MCF 10A (cell line): ENCODE data around the gene PACRG. TPM values are rescaled to one million over a fixed set of nuclear protein-coding genes. Genes with fewer than 3 reads are reported as not detected.

Source experiments
- BruUV-seq: library from RNA; stranded (reverse); fragments of 400-500 nt; replicated peaks from 2 replicates; lab custom pipeline; 2021; lab: Mats Ljungman, UMichigan
- CTCF ChIA-PET: fragments of 300-600 bp; sonication (Branson Sonifier 250); formaldehyde crosslinking; extraction: SDS; loops from one replicate; lab custom pipeline; 2021; ENCODE audit warnings: antibody characterized with exemption, inconsistent platforms; lab: Yijun Ruan, JAX
- POLR2A ChIA-PET: fragments of 300-600, 350-650 bp; sonication (Branson Sonifier 250); formaldehyde crosslinking; extraction: SDS; loops from one replicate; lab custom pipeline; 2020; ENCODE audit warnings: antibody characterized with exemption, inconsistent platforms; lab: Yijun Ruan, JAX
- DNase-seq: peaks from one replicate; pipeline ENCODE4 v3.0.0-alpha.2; 2018; ENCODE audit not compliant: unreplicated experiment
- H3K27ac Mint-ChIP-seq: one replicate; pipeline ENCODE4 v1.8.0; 2022; ENCODE audit warnings: mild to moderate bottlenecking, low read depth, mixed read lengths; ENCODE audit not compliant: unreplicated experiment
- H3K27me3 Mint-ChIP-seq: one replicate; pipeline ENCODE4 v1.8.0; 2022; ENCODE audit warnings: mixed read lengths; ENCODE audit not compliant: insufficient read depth, unreplicated experiment
- H3K36me3 Mint-ChIP-seq: one replicate; pipeline ENCODE4 v1.8.0; 2022; ENCODE audit warnings: mild to moderate bottlenecking, moderate library complexity, mixed read lengths; ENCODE audit not compliant: insufficient read depth, unreplicated experiment
- H3K4me1 Mint-ChIP-seq: one replicate; pipeline ENCODE4 v1.8.0; 2022; ENCODE audit warnings: mixed read lengths; ENCODE audit not compliant: insufficient read depth, unreplicated experiment
- H3K4me3 Mint-ChIP-seq: one replicate; pipeline ENCODE4 v1.8.0; 2022; ENCODE audit warnings: mild to moderate bottlenecking, moderate library complexity, mixed read lengths; ENCODE audit not compliant: unreplicated experiment
- H3K9me3 Mint-ChIP-seq: one replicate; pipeline ENCODE4 v1.8.0; 2022; ENCODE audit warnings: mixed read lengths; ENCODE audit not compliant: unreplicated experiment
- CTCF ChIP-seq: fragments of 200-600 bp; IDR thresholded peaks from one replicate; pipeline ENCODE4 v1.8.0; 2022; ENCODE audit warnings: antibody characterized with exemption, mild to moderate bottlenecking; ENCODE audit not compliant: unreplicated experiment
- intact Hi-C: fragments of 100-400 bp; cut with micrococcal nuclease; formaldehyde crosslinking; loops from 2 replicates; pipeline ENCODE4 v1.14.1; 2022
- total RNA-seq: library from RNA; stranded (reverse); gene quantifications from 2 replicates; pipeline ENCODE4 v1.2.3, GENCODE V29; 2022

PACRG gene
- total RNA-seq, 1 experiment from 2014 or later, result not detected

- no peaks in the 10 kb centered on the region for H3K36me3 Mint-ChIP-seq
- ChIA-PET POLR2A (no interaction called here), CTCF (interaction anchor here (0.7 kb wide), 1 partner anchor 21 kb away, joined by 3 read pairs; no protein-coding TSS in a partner anchor)
- H3K9me3 Mint-ChIP-seq, result peaks cover 6% of the 10 kb centered on the region
- peak; percentile 57 for DNase-seq
- no peak for TF ChIP-seq CTCF
- no TSS peak for BruUV-seq
- no peak overlapping the region for H3K4me3 Mint-ChIP-seq
- H3K27ac Mint-ChIP-seq, result no peak overlapping the region
- no peaks in the 10 kb centered on the region for H3K27me3 Mint-ChIP-seq
- intact Hi-C loops, result no loop called here
- H3K4me1 Mint-ChIP-seq, result peaks cover 6% of the 10 kb centered on the region
Measured at GRCh38 chr6:163347021-163347446, 619.3 kb downstream of the PACRG start.

- H3K36me3 Mint-ChIP-seq, result no peaks in the 10 kb centered on the region
- no TSS peak for BruUV-seq
- H3K4me3 Mint-ChIP-seq, result no peak overlapping the region
- H3K27me3 Mint-ChIP-seq, result no peaks in the 10 kb centered on the region
- intact Hi-C loops, result no loop called here
- H3K4me1 Mint-ChIP-seq, result peaks cover 9% of the 10 kb centered on the region
- ChIA-PET POLR2A (no interaction called here), CTCF (no interaction called here)
- H3K9me3 Mint-ChIP-seq, result peaks cover 6% of the 10 kb centered on the region
- DNase-seq, result no peak
- TF ChIP-seq CTCF, result no peak
- no peak overlapping the region for H3K27ac Mint-ChIP-seq
Measured at GRCh38 chr6:163348789-163349680, 621.3 kb downstream of the PACRG start.

GRCh38 chr6:163349696-163350095, 621.9 kb downstream of the PACRG start:
- Mint-ChIP-seq H3K36me3 (no peaks in the 10 kb centered on the region), H3K9me3 (peaks cover 6% of the 10 kb centered on the region), H3K27ac (no peak overlapping the region), H3K4me3 (no peak overlapping the region), H3K4me1 (peaks cover 15% of the 10 kb centered on the region), H3K27me3 (no peaks in the 10 kb centered on the region)
- no peak for TF ChIP-seq CTCF
- BruUV-seq, result no TSS peak
- CTCF ChIA-PET, result no interaction called here
- DNase-seq, result no peak
- intact Hi-C loops, result no loop called here
- POLR2A ChIA-PET, result no interaction called here

GRCh38 chr6:163351013-163351412, 623.2 kb downstream of the PACRG start:
- no TSS peak for BruUV-seq
- no peak for TF ChIP-seq CTCF
- Mint-ChIP-seq H3K36me3 (no peaks in the 10 kb centered on the region), H3K27me3 (no peaks in the 10 kb centered on the region), H3K4me3 (no peak overlapping the region), H3K9me3 (peaks cover 6% of the 10 kb centered on the region), H3K4me1 (peaks cover 26% of the 10 kb centered on the region), H3K27ac (no peak overlapping the region)
- ChIA-PET POLR2A (no interaction called here), CTCF (interaction anchor here (0.6 kb wide), 1 partner anchor 345 kb away, joined by 3 read pairs; no protein-coding TSS in a partner anchor)
- no peak for DNase-seq
- intact Hi-C loops, result no loop called here
